Measurements from ENCODE around the gene USP17L19.
"Not testable (repeated sequence)": the region's sequence is repeated elsewhere in the genome, so short reads cannot be mapped to it uniquely, and the experiment has no call there.

The USP17L19 gene

DNA sequence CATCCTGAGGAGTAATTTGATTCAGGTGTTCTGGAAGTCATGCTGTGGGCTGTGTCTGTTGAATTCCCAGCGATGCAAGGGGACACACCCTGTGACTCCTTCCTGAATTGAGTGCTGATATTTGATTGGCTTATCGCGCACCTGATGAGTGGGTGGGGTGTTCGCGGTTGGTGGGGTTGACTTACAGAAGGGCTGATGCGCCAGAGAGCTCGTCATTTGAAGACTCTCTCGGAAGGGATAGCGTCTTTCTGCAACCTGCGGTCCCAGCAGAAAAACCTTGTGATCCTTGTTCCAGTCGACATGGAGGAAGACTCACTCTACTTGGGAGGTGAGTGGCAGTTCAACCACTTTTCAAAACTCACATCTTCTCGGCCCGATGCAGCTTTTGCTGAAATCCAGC lies at the start of gene USP17L19:
TSS of gene USP17L19 (plus strand) at position 301 of the 400 bp plus-strand sequence. CDS start at position 301, 0 bp downstream.
- not testable (repeated sequence) for FAIRE-seq

GRCh38 chr4:9210357-9210756 lies 42.8 kb upstream of the USP17L19 start, which contains the start of gene USP17L10:
TSS of gene USP17L10 (plus strand) at chr4:9210657. CDS start at chr4:9210657, 0 bp downstream.
- FAIRE-seq = not testable (repeated sequence)

GRCh38 chr4:9214701-9215100 lies 38.5 kb upstream of the USP17L19 start:
- not testable (repeated sequence) for FAIRE-seq

DNA sequence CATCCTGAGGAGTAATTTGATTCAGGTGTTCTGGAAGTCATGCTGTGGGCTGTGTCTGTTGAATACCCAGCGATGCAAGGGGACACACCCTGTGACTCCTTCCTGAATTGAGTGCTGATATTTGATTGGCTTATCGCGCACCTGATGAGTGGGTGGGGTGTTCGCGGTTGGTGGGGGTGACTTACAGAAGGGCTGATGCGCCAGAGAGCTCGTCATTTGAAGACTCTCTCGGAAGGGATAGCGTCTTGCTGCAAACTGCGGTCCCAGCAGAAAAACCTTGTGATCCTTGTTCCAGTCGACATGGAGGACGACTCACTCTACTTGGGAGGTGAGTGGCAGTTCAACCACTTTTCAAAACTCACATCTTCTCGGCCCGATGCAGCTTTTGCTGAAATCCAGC lies 38.1 kb upstream of the USP17L19 start, which contains the start of gene USP17L11:
TSS of gene USP17L11 (plus strand) at position 301 of the 400 bp plus-strand sequence. CDS start at position 301, 0 bp downstream.
- not testable (repeated sequence) for FAIRE-seq

GRCh38 chr4:9219852-9220251 lies 33.3 kb upstream of the USP17L19 start, which contains the start of gene USP17L12:
TSS of gene USP17L12 (plus strand) at chr4:9220152. CDS start at chr4:9220152, 0 bp downstream.
- not testable (repeated sequence) for FAIRE-seq

- FAIRE-seq = not testable (repeated sequence)
These were observed 28.6 kb upstream of the USP17L19 start, which contains the start of gene USP17L13 for GRCh38 chr4:9224596-9224995. TSS of gene USP17L13 (plus strand) at chr4:9224896. CDS start at chr4:9224896, 0 bp downstream.

DNA sequence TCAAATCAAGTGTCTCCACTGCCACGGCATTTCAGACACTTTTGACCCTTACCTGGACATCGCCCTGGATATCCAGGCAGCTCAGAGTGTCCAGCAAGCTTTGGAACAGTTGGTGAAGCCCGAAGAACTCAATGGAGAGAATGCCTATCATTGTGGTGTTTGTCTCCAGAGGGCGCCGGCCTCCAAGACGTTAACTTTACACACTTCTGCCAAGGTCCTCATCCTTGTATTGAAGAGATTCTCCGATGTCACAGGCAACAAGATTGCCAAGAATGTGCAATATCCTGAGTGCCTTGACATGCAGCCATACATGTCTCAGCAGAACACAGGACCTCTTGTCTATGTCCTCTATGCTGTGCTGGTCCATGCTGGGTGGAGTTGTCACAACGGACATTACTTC lies 22.9 kb upstream of the USP17L19 start:
- not testable (repeated sequence) for FAIRE-seq

GRCh38 chr4:9234085-9234484 lies 19.1 kb upstream of the USP17L19 start, which contains the start of gene USP17L15:
TSS of gene USP17L15 (plus strand) at chr4:9234385. CDS start at chr4:9234385, 0 bp downstream.
- not testable (repeated sequence) for FAIRE-seq

DNA sequence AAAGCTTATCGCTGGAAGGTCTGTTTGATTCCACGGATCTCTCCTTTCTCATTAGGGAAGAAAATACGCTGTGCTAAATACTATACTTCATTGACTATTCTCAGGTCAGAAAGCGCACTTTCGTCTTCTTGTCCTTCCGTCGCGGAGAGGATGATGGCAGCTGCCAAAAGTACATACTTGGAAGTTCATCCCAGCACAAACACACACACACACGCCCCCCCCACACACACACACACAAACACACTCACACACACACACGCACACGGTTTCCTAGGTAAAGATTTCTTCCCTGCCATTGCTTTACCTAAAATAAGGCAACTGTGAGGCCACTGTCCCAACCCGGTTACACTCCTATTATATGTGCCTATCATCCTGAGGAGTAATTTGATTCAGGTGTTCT lies 14.7 kb upstream of the USP17L19 start:
- FAIRE-seq = not testable (repeated sequence)

GRCh38 chr4:9243579-9243978 lies 9.6 kb upstream of the USP17L19 start, which contains the start of gene USP17L17:
TSS of gene USP17L17 (plus strand) at chr4:9243879. CDS start at chr4:9243879, 0 bp downstream.
- not testable (repeated sequence) for FAIRE-seq

- FAIRE-seq = not testable (repeated sequence)
These were observed 5.1 kb upstream of the USP17L19 start, which contains the start of gene USP17L18 for GRCh38 chr4:9247953-9248680. TSS of gene USP17L18 (plus strand) at chr4:9248630. CDS start at chr4:9248630, 0 bp downstream.

- FAIRE-seq = not testable (repeated sequence)
These were observed 4.6 kb downstream of the USP17L19 start, which contains the start of gene USP17L20 for GRCh38 chr4:9257824-9258223. TSS of gene USP17L20 (plus strand) at chr4:9258124. CDS start at chr4:9258124, 0 bp downstream.

DNA sequence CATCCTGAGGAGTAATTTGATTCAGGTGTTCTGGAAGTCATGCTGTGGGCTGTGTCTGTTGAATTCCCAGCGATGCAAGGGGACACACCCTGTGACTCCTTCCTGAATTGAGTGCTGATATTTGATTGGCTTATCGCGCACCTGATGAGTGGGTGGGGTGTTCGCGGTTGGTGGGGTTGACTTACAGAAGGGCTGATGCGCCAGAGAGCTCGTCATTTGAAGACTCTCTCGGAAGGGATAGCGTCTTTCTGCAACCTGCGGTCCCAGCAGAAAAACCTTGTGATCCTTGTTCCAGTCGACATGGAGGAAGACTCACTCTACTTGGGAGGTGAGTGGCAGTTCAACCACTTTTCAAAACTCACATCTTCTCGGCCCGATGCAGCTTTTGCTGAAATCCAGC lies 9.4 kb downstream of the USP17L19 start, which contains the start of gene USP17L21:
TSS of gene USP17L21 (plus strand) at position 301 of the 400 bp plus-strand sequence. CDS start at position 301, 0 bp downstream.
- not testable (repeated sequence) for FAIRE-seq

- not testable (repeated sequence) for FAIRE-seq
These were observed 14.1 kb downstream of the USP17L19 start, which contains the start of gene USP17L22 for GRCh38 chr4:9267319-9267718. TSS of gene USP17L22 (plus strand) at chr4:9267619. CDS start at chr4:9267619, 0 bp downstream.

- not testable (repeated sequence) for FAIRE-seq
These were observed 18.5 kb downstream of the USP17L19 start for GRCh38 chr4:9271719-9272118.

All from endometrium (tissue), 2 donors.